Tongue (tissue), 2 donors: ENCODE results near the gene FAM72B. TPM values are rescaled to one million over a fixed set of nuclear protein-coding genes. Genes with fewer than 3 reads are reported as not detected.
A peak's percentile ranks its signal among the peaks of the same experiment; 100 is the strongest.
"Not testable (repeated sequence)": the region's sequence is repeated elsewhere in the genome, so short reads cannot be mapped to it uniquely, and the experiment has no call there.

Experiments used
- DNase-seq: peaks from one replicate; pipeline ENCODE4 v3.0.0-alpha.2; 2015
- total RNA-seq: library from RNA; depleted of rRNA; stranded (reverse); fragments of >200 nt; gene quantifications from one replicate; pipeline ENCODE4 v1.2.3, GENCODE V29; 2014

FAM72B gene
- total RNA-seq = 1.5 TPM

DNA sequence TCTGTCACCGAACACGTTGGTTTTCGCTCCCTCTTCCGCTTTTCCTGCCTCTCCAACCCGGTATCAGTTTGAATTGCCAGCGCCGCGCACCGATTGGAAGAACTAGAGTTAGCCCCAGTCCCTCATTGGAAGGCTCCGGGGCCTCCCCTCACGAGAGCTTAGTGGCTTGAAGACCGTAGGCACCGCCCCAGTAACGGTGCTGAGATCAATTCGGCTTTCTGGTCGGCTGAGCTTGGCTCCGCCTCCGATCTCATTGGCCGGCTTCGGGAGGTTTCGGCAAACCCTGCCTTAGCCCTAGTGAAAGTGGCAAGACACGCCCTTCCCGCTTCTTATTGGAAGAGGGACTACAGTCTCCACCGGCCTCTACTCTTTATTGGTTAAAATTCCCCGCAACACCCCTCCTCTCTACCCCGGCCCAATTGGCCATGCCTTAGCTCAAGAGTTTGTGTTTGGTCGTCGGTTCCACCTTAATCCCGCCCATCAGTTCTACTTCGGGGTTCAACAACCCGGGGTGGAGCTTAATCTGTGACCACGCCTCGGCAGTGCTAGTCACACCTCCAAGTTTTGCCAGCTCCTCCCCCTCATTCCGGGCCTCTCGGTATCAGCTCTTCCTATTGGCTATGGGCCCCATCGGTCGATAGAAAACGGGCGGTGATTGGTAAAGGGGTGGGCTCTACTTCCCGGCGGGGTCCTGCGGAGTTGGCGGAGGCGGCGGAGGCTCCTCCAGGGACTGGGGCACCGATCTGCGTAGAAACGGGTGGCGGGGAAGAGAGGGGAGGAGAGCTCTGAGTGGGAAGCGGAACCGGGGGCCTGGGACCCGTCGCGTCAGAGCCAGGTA lies at the start of gene FAM72B, which contains the start of gene SRGAP2C:
FAM72B (minus strand) TSS at position 51 of the 838 bp plus-strand sequence. CDS start 851 bp downstream, outside the sequence.
SRGAP2C (plus strand) TSS at position 686 of the 838 bp plus-strand sequence. CDS start 2,472 bp downstream, outside the sequence.
- peak; percentile 99 for DNase-seq

DNA sequence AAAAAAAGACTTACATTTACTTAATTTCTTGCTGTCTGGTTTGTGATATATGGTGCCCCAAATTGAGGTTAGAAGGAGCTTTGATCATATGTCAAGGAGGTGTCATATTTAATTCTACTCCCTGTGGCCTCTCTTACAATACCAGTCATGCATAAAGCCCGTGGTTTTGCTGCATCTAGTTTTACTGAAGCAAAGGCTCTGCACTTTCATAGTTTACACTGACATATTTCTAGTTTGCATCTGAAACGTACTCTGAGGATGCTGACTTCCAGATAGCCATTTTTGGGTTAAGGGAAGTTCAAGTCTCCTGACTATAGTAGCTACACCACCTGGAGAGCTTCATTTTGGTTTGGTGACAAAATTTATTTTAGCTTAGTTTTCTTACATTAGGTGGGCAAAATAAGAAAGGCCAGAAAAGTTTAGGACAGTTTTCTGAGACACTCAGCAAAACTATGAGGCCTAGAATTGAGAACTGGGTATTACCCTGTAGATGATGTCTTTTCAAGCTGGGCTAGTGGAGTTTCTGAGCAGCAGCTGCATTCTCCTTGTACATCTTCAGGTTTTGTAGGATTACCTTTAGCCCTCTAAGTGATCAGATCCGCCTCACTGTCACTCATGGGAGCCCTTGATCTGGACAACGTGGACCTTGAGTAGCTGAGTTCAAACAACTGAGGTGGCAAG lies 48.4 kb upstream of the FAM72B start:
- DNase-seq = not testable (repeated sequence)

GRCh38 chr1:121230636-121231035 lies 46.5 kb upstream of the FAM72B start:
- not testable (repeated sequence) for DNase-seq

- not testable (repeated sequence) for DNase-seq
Measured at GRCh38 chr1:121227544-121228330, 43.6 kb upstream of the FAM72B start.

- DNase-seq = not testable (repeated sequence)
Measured at GRCh38 chr1:121226925-121227324, 42.8 kb upstream of the FAM72B start.

DNA sequence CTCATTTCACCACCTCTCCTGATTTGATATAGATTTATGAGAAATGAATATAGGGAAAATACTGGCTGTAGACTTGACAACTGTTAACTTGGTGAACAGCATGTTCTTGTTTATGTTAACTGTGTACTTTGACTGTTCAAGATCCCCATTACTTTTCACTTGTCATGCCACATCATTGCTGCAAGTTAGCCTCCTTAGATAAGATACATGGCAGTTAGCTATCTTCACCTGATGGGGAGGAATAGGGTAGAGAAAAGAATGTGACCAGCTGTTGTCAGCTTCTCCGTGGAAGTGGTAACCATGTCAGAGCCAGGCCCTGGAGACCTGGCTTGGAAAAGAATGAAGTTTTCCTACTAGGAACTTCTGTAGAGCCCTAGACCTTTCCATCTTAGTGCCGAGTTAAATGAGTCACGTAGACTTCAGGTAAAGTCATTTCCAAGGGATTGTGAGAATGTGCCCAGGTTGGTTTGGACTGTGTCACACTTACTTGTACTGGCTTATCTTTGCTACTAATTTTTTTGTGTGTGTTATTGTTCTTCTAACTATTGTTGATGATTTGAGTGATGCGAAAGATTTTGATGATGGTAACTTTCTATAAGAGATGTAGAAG lies 42.3 kb upstream of the FAM72B start:
- not testable (repeated sequence) for DNase-seq

DNA sequence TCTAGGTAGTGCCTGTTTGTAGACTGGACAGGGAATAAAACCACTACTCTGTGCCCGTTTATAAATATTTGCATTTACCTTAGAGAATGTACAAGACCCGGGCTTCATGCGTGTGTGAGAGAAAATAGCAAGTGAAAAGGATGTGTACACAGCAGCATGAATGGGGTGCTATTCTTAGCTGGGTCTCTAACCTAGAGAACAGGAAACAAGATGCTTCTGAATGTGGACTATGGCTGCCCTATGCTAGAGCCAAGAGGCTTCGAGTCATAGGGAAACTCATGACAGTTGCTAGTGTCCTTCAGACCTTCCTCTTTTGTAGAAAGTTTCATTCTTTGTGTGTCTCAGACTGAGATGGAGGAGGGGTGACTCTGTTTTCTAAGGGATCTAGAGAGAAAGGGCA lies 40.6 kb upstream of the FAM72B start:
- not testable (repeated sequence) for DNase-seq

DNA sequence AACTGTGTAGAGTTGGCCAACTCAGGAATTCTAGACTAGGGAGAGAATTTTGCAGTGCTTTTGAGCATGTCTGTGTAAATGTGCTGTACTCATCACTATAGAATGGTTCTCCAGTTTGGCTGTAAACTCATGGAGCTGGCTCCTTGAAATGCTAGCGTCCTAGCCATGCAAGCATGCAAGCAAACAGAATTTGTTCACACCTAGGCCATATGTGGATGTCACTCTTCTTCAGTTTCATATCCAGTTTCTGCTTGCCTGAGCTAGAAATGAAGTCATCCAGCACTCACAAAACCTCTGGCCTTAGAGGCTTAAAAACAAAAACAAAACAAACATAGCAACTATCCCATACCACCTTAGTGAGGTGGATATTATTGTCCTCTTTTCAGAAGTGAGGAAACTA lies 37.6 kb upstream of the FAM72B start:
- peak; percentile 3 for DNase-seq

DNA sequence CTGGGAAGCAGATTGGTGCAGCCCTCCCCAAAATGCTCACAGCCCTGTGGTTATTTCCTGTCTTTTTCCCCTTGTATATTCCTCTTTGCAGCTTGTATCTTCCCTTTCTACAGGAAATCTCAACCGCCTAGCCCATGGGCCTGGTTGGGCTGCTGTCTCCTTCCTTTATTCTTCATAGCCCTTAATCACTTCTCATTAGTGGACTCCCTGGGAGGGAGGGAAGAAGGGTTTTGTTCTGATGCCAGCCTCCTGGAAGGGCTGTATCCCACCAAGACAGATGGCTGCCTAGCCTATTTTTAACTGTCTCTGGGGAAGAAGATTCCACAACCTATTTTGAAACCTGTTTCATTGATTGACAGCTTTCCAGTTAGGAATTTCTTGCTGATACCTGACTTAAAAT lies 32.5 kb upstream of the FAM72B start:
- not testable (repeated sequence) for DNase-seq

DNA sequence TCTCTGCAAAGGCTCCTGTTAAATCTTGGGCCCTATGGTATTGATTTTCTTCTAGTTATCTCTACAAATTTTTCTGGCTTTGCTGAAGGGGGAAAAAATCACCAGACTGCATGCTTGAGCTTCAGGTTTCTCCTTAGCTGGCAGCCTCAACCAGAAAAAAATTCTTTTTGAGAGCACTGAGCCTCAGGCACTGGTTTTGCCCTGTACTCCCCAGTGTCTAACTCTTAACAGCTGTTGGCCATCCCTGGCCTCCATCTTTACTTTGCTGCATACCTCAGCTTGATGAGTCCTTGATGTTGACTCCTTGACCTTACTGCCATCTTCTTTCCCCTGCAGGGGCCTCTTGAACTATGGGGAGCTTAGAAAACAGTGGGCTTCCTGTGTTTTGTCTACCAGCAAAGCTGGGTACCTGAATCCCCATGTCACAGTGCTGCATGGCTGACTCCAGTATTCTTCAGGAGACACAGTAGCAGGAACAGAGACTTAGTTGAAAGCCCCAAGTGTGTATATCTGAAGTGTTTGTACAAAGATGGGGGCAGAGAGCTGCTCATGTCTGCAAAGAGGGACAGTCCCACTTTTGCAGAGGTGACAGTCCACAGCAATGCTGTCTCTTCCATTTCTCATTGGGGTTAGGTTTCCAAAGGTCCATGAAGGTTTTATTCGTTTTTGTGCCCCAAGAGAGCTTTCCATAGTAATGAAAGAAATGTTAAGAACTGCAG lies 31.7 kb upstream of the FAM72B start:
- DNase-seq = not testable (repeated sequence)

- DNase-seq = not testable (repeated sequence)
Measured at GRCh38 chr1:121214544-121215156, 30.5 kb upstream of the FAM72B start.

DNA sequence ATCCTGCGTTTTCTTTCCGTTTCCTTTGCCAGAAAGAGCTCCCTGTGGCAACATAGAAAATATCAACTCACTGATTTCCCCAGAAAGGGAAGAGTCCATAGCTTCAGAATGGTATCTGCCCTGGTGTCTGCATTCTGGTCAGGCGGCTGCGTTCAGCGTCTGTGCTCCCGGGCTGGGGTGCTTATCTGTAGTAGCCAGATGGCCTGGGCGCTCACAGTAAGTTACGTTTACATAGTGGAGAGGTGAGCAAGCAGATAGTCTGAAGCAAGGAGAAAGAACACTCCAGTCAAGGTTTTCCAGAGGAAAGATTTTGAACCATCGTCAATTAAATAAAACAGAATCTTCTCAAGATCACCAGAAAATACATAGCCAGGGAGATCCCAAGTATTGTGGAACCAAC lies 29.4 kb upstream of the FAM72B start:
- DNase-seq = not testable (repeated sequence)

GRCh38 chr1:121210778-121211177 lies 26.6 kb upstream of the FAM72B start:
- DNase-seq = not testable (repeated sequence)

- not testable (repeated sequence) for DNase-seq
Measured at GRCh38 chr1:121208375-121208774, 24.2 kb upstream of the FAM72B start.

- DNase-seq = not testable (repeated sequence)
Measured at GRCh38 chr1:121207328-121207727, 23.2 kb upstream of the FAM72B start.

GRCh38 chr1:121205786-121206711 lies 21.9 kb upstream of the FAM72B start:
- DNase-seq = not testable (repeated sequence)

GRCh38 chr1:121202986-121203385 lies 18.8 kb upstream of the FAM72B start:
- not testable (repeated sequence) for DNase-seq

GRCh38 chr1:121200985-121201981 lies 17.1 kb upstream of the FAM72B start:
- DNase-seq = peak; percentile 1
